Fibroblast of villous mesenchyme (primary cell): ENCODE measurements around the gene ACIN1. TPM values are rescaled to one million over a fixed set of nuclear protein-coding genes. Genes with fewer than 3 reads are reported as not detected.

ENCODE experiments used
- DNase-seq: peaks from one replicate; pipeline ENCODE4 v3.0.0-alpha.2; 2010; ENCODE audit warnings: low read depth
- H3K4me3 ChIP-seq: 2 replicates; pipeline ENCODE4 v1.5.1; 2011; ENCODE audit warnings: low read depth, mild to moderate bottlenecking, low read length
- CTCF ChIP-seq: IDR thresholded peaks from 2 replicates; pipeline ENCODE4 v1.5.1; 2012; ENCODE audit warnings: low read depth, mild to moderate bottlenecking, low read length; ENCODE audit not compliant: insufficient read depth
- total RNA-seq: library from RNA; depleted of rRNA; stranded (reverse); fragments of >200 nt; gene quantifications from 2 replicates; pipeline ENCODE4 v1.2.3, GENCODE V29; 2012

ACIN1 gene
- total RNA-seq, 1 donor = 106 TPM

GRCh38 chr14:23041729-23042128 lies 53.2 kb downstream of the ACIN1 start:
- no peak overlapping the region for H3K4me3 ChIP-seq
- TF ChIP-seq CTCF = no peak
- DNase-seq = no peak

GRCh38 chr14:23040100-23040499 lies 54.8 kb downstream of the ACIN1 start:
- no peak for TF ChIP-seq CTCF

GRCh38 chr14:23035303-23036144 lies 59.4 kb downstream of the ACIN1 start:
- no peak for DNase-seq
- TF ChIP-seq CTCF = no peak
- peak overlapping the region; percentile 74 for H3K4me3 ChIP-seq

More at GRCh38 chr14:23040100-23040499, 54.8 kb downstream of the ACIN1 start:
- DNase-seq = no peak
- no peak overlapping the region for H3K4me3 ChIP-seq

GRCh38 chr14:23034498-23035302 lies 60.2 kb downstream of the ACIN1 start, which contains the start of gene PSMB5:
PSMB5 (minus strand) TSS chr14:23034900; CDS start chr14:23034881, 19 bp downstream.
- peak within 1 kb of the TSS; percentile 74 for H3K4me3 ChIP-seq
- peak; percentile 96 for DNase-seq
- no peak for TF ChIP-seq CTCF

GRCh38 chr14:23033801-23034497 lies 61.0 kb downstream of the ACIN1 start:
- TF ChIP-seq CTCF = no peak
- peak overlapping the region; percentile 74 for H3K4me3 ChIP-seq
- DNase-seq = no peak

- no peak for DNase-seq
- peak overlapping the region; percentile 74 for H3K4me3 ChIP-seq
Measured at GRCh38 chr14:23033251-23033727, 61.6 kb downstream of the ACIN1 start.

More at GRCh38 chr14:23033251-23033727, 61.6 kb downstream of the ACIN1 start:
- TF ChIP-seq CTCF = no peak
